Measurements from ENCODE around the gene UBE4B. TPM values are rescaled to one million over a fixed set of nuclear protein-coding genes. Genes with fewer than 3 reads are reported as not detected.
A peak's percentile ranks its signal among the peaks of the same experiment; 100 is the strongest.
"Not testable (repeated sequence)": the region's sequence is repeated elsewhere in the genome, so short reads cannot be mapped to it uniquely, and the experiment has no call there.

Gene UBE4B
- total RNA-seq, 1 donor from 2014 or later = 62.2 TPM

GRCh38 chr1:10070206-10070605 lies 37.4 kb downstream of the UBE4B start:
- H3K4me1 Mint-ChIP-seq (ENCODE audit: unreplicated experiment) = peaks cover 34% of the 10 kb centered on the region
- no peak for DNase-seq (ENCODE audit: extremely low spot score, unreplicated experiment)
- no peaks in the 10 kb centered on the region for H3K9me3 Mint-ChIP-seq (ENCODE audit: unreplicated experiment)
- H3K36me3 Mint-ChIP-seq (ENCODE audit: unreplicated experiment) = peaks cover 4% of the 10 kb centered on the region
- no peaks in the 10 kb centered on the region for H3K27me3 Mint-ChIP-seq (ENCODE audit: unreplicated experiment)
- TF ChIP-seq CTCF (IDR thresholded peaks at IDR 0.05) = no peak
- no peak overlapping the region for H3K4me3 Mint-ChIP-seq (ENCODE audit: unreplicated experiment)
- H3K27ac Mint-ChIP-seq (ENCODE audit: unreplicated experiment) = no peak overlapping the region

GRCh38 chr1:10071640-10072039 lies 38.9 kb downstream of the UBE4B start:
- DNase-seq (ENCODE audit: extremely low spot score, unreplicated experiment) = no peak
- H3K27me3 Mint-ChIP-seq (ENCODE audit: unreplicated experiment) = no peaks in the 10 kb centered on the region
- no peak overlapping the region for H3K27ac Mint-ChIP-seq (ENCODE audit: unreplicated experiment)
- peaks cover 31% of the 10 kb centered on the region for H3K4me1 Mint-ChIP-seq (ENCODE audit: unreplicated experiment)
- no peak for TF ChIP-seq CTCF (IDR thresholded peaks at IDR 0.05)
- no peak overlapping the region for H3K4me3 Mint-ChIP-seq (ENCODE audit: unreplicated experiment)
- H3K9me3 Mint-ChIP-seq (ENCODE audit: unreplicated experiment) = no peaks in the 10 kb centered on the region
- H3K36me3 Mint-ChIP-seq (ENCODE audit: unreplicated experiment) = peaks cover 4% of the 10 kb centered on the region

- Mint-ChIP-seq H3K27ac (ENCODE audit: unreplicated experiment) (peak overlapping the region; percentile 80), H3K4me1 (ENCODE audit: unreplicated experiment) (peaks cover 25% of the 10 kb centered on the region)
- not testable (repeated sequence) for H3K27me3 Mint-ChIP-seq (ENCODE audit: unreplicated experiment); H3K9me3 Mint-ChIP-seq (ENCODE audit: unreplicated experiment); H3K4me3 Mint-ChIP-seq (ENCODE audit: unreplicated experiment); H3K36me3 Mint-ChIP-seq (ENCODE audit: unreplicated experiment); DNase-seq (ENCODE audit: extremely low spot score, unreplicated experiment)
These were observed 40.6 kb downstream of the UBE4B start for GRCh38 chr1:10073371-10073770.

GRCh38 chr1:10074059-10074851 lies 41.5 kb downstream of the UBE4B start:
- TF ChIP-seq CTCF (IDR thresholded peaks at IDR 0.05) = no peak
- H3K27ac Mint-ChIP-seq (ENCODE audit: unreplicated experiment) = peak overlapping the region; percentile 80
- no peak overlapping the region for H3K4me3 Mint-ChIP-seq (ENCODE audit: unreplicated experiment)
- H3K27me3 Mint-ChIP-seq (ENCODE audit: unreplicated experiment) = no peaks in the 10 kb centered on the region
- no peaks in the 10 kb centered on the region for H3K9me3 Mint-ChIP-seq (ENCODE audit: unreplicated experiment)
- no peak for DNase-seq (ENCODE audit: extremely low spot score, unreplicated experiment)
- H3K36me3 Mint-ChIP-seq (ENCODE audit: unreplicated experiment) = peaks cover 7% of the 10 kb centered on the region
- H3K4me1 Mint-ChIP-seq (ENCODE audit: unreplicated experiment) = peaks cover 23% of the 10 kb centered on the region

GRCh38 chr1:10074852-10075730 lies 42.3 kb downstream of the UBE4B start:
- no peaks in the 10 kb centered on the region for H3K27me3 Mint-ChIP-seq (ENCODE audit: unreplicated experiment)
- DNase-seq (ENCODE audit: extremely low spot score, unreplicated experiment) = no peak

More at GRCh38 chr1:10074852-10075730, 42.3 kb downstream of the UBE4B start:
- peak overlapping the region; percentile 80 for H3K27ac Mint-ChIP-seq (ENCODE audit: unreplicated experiment)
- peaks cover 10% of the 10 kb centered on the region for H3K36me3 Mint-ChIP-seq (ENCODE audit: unreplicated experiment)
- H3K9me3 Mint-ChIP-seq (ENCODE audit: unreplicated experiment) = no peaks in the 10 kb centered on the region
- H3K4me3 Mint-ChIP-seq (ENCODE audit: unreplicated experiment) = no peak overlapping the region
- TF ChIP-seq CTCF (IDR thresholded peaks at IDR 0.05) = no peak
- H3K4me1 Mint-ChIP-seq (ENCODE audit: unreplicated experiment) = peaks cover 23% of the 10 kb centered on the region
